Aortic smooth muscle cell (primary cell): ENCODE data around the gene SSX2IP. TPM values are rescaled to one million over a fixed set of nuclear protein-coding genes. Genes with fewer than 3 reads are reported as not detected.

Experiments used
- total RNA-seq: library from RNA; depleted of rRNA; stranded (reverse); fragments of >200 nt; gene quantifications from 2 replicates; pipeline ENCODE4 v1.2.3, GENCODE V29; 2014

The SSX2IP gene
- 15.6 and 20.1 TPM in 2 replicates for total RNA-seq

GRCh38 chr1:84690397-84691121 is at the start of gene SSX2IP:
SSX2IP (minus strand) TSS chr1:84690461; CDS start chr1:84671219, 19,242 bp downstream.

Other genes with a start within 250 kb of the SSX2IP start
- gene RPF1, start 211.2 kb downstream of the SSX2IP start, total RNA-seq, result 35.4 and 39.9 TPM in 2 replicates
- 0.92 and 0.93 TPM in 2 replicates for gene SPATA1, start 184.1 kb downstream of the SSX2IP start, total RNA-seq
- 13.6 and 25.7 TPM in 2 replicates for gene GNG5, start 183.9 kb downstream of the SSX2IP start, total RNA-seq
- 9.4 and 19.8 TPM in 2 replicates for gene CTBS, start 116.0 kb downstream of the SSX2IP start, total RNA-seq
- 0.13 and 0.31 TPM in 2 replicates for gene LPAR3, start 202.7 kb upstream of the SSX2IP start, total RNA-seq